IMR-90 (cell line): Measurements from ENCODE around the gene CLC. TPM values are rescaled to one million over a fixed set of nuclear protein-coding genes. Genes with fewer than 3 reads are reported as not detected.

Source experiments
- ATAC-seq: fragments of 200-7000 bp; cut with Tn5 transposase; 2 replicates; pipeline ENCODE4 v1.9.1; 2020; ENCODE audit warnings: low read depth, mild to moderate bottlenecking, moderate library complexity
- BruUV-seq: library from RNA; stranded (reverse); fragments of 400-500 nt; replicated peaks from 2 replicates; lab custom pipeline; 2021; lab: Mats Ljungman, UMichigan
- CTCF ChIA-PET: fragments of 300-600 bp; formaldehyde crosslinking; extraction: SDS; loops from one replicate; lab custom pipeline; 2021; ENCODE audit warnings: antibody characterized with exemption; lab: Yijun Ruan, JAX
- POLR2A ChIA-PET: fragments of 300-600 bp; sonication (Branson Sonifier 250); formaldehyde crosslinking; loops from one replicate; lab custom pipeline; 2022; ENCODE audit warnings: antibody characterized with exemption; ENCODE audit not compliant: unreplicated experiment; lab: Charles Lee
- DNase-seq: peaks from one replicate; pipeline ENCODE4 v3.0.0; 2013
- H2AFZ ChIP-seq: replicated peaks from 2 replicates; pipeline ENCODE3; 2013; ENCODE audit warnings: low read length, mild to moderate bottlenecking; ENCODE audit not compliant: poor library complexity
- H2AK5ac ChIP-seq: 2 replicates; pipeline ENCODE4 v1.6.1; 2013; ENCODE audit warnings: low read depth, low read length, inconsistent platforms
- H2AK9ac ChIP-seq: replicated peaks from 2 replicates; pipeline ENCODE3; 2013; ENCODE audit warnings: mild to moderate bottlenecking, low read depth, low read length, moderate library complexity; ENCODE audit not compliant: poor library complexity
- H2BK120ac ChIP-seq: 2 replicates; pipeline ENCODE4 v1.6.1; 2013; ENCODE audit warnings: low read depth, low read length, inconsistent platforms
- H2BK15ac ChIP-seq: 3 replicates; pipeline ENCODE4 v1.6.1; 2013; ENCODE audit warnings: low read depth, low read length, inconsistent platforms
- H2BK20ac ChIP-seq: 2 replicates; pipeline ENCODE4 v1.6.1; 2013; ENCODE audit warnings: low read depth, mild to moderate bottlenecking, inconsistent platforms, low read length, moderate library complexity
- H2BK5ac ChIP-seq: 2 replicates; pipeline ENCODE4 v1.6.1; 2013; ENCODE audit warnings: mild to moderate bottlenecking, low read depth, low read length, inconsistent platforms; ENCODE audit not compliant: poor library complexity, severe bottlenecking
- H3K14ac ChIP-seq: replicated peaks from 2 replicates; pipeline ENCODE4 v1.6.1; 2013; ENCODE audit warnings: low read depth, low read length, inconsistent platforms
- H3K18ac ChIP-seq: 2 replicates; pipeline ENCODE4 v1.6.1; 2013; ENCODE audit warnings: low read depth, low read length, control low read depth
- H3K23ac ChIP-seq: 2 replicates; pipeline ENCODE4 v1.6.1; 2013; ENCODE audit warnings: low read depth, low read length, inconsistent platforms
- H3K27ac ChIP-seq: 2 replicates; pipeline ENCODE4 v1.5.1; 2013; ENCODE audit warnings: mild to moderate bottlenecking, control low read depth, low read length; ENCODE audit not compliant: insufficient read depth
- H3K27me3 ChIP-seq: 2 replicates; pipeline ENCODE4 v1.6.1; 2013; ENCODE audit warnings: low read length; ENCODE audit not compliant: control insufficient read depth, insufficient read depth
- H3K36me3 ChIP-seq: 2 replicates; pipeline ENCODE4 v1.6.1; 2013; ENCODE audit warnings: low read length, mixed read lengths; ENCODE audit not compliant: control insufficient read depth, insufficient read depth
- H3K4ac ChIP-seq: 2 replicates; pipeline ENCODE4 v1.6.1; 2013; ENCODE audit warnings: low read depth, low read length, inconsistent platforms
- H3K4me1 ChIP-seq: 2 replicates; pipeline ENCODE4 v1.6.1; 2013; ENCODE audit warnings: low read length, mixed read lengths; ENCODE audit not compliant: control insufficient read depth, insufficient read depth
- H3K4me2 ChIP-seq: 2 replicates; pipeline ENCODE4 v1.6.1; 2013; ENCODE audit warnings: low read depth, mild to moderate bottlenecking, control low read depth, low read length, moderate library complexity
- H3K4me3 ChIP-seq: 2 replicates; pipeline ENCODE4 v1.5.1; 2013; ENCODE audit warnings: low read depth, mild to moderate bottlenecking, control low read depth, low read length, moderate library complexity; ENCODE audit not compliant: insufficient read depth
- H3K56ac ChIP-seq: 2 replicates; pipeline ENCODE4 v1.6.1; 2013; ENCODE audit warnings: low read length, inconsistent platforms; ENCODE audit not compliant: insufficient read depth; ENCODE audit errors: extremely low read depth
- H3K79me1 ChIP-seq, 2 experiments: 2 replicates each; pipeline ENCODE4 v1.6.1; 2013; ENCODE audit warnings: low read length in 2 of 2, inconsistent platforms in 1 of 2, low read depth in 1 of 2
- H3K9ac ChIP-seq: 2 replicates; pipeline ENCODE4 v1.6.1; 2013; ENCODE audit warnings: low read depth, low read length, control low read depth
- H3K9me1 ChIP-seq: 2 replicates; pipeline ENCODE4 v1.6.1; 2013; ENCODE audit warnings: low read length, inconsistent platforms; ENCODE audit not compliant: insufficient read depth
- H3K9me3 ChIP-seq: 2 replicates; pipeline ENCODE4 v1.6.1; 2013; ENCODE audit warnings: low read length; ENCODE audit not compliant: control insufficient read depth, insufficient read depth
- H4K20me1 ChIP-seq: 2 replicates; pipeline ENCODE4 v1.6.1; 2013; ENCODE audit warnings: low read length, inconsistent platforms; ENCODE audit not compliant: insufficient read depth
- H4K5ac ChIP-seq: 2 replicates; pipeline ENCODE4 v1.6.1; 2013; ENCODE audit warnings: mild to moderate bottlenecking, low read depth, low read length, control low read depth
- H4K8ac ChIP-seq, 2 experiments: 2 replicates each; pipeline ENCODE4 v1.6.1; 2013; ENCODE audit warnings: low read depth in 2 of 2, low read length in 2 of 2, control low read depth in 1 of 2, inconsistent platforms in 1 of 2
- H4K91ac ChIP-seq: 2 replicates; pipeline ENCODE4 v1.6.1; 2013; ENCODE audit warnings: low read depth, low read length, inconsistent platforms; ENCODE audit not compliant: insufficient read depth
- BHLHE40 ChIP-seq: fragments of 150-350 bp; IDR thresholded peaks from 2 replicates; pipeline ENCODE4 v1.6.1; 2016; ENCODE audit warnings: mild to moderate bottlenecking, low read depth, low read length
- CEBPB ChIP-seq: IDR thresholded peaks from 2 replicates; pipeline ENCODE4 v1.6.1; 2012; ENCODE audit warnings: low read depth, low read length, improper control_type of control experiment
- CHD1 ChIP-seq: IDR thresholded peaks from 2 replicates; pipeline ENCODE4 v1.6.1; 2012; ENCODE audit warnings: low read depth, low read length, improper control_type of control experiment
- FOS ChIP-seq: fragments of 150-350 bp; IDR thresholded peaks from 2 replicates; pipeline ENCODE4 v1.6.1; 2016; ENCODE audit warnings: low read depth, low read length
- MAFK ChIP-seq: IDR thresholded peaks from 2 replicates; pipeline ENCODE4 v1.6.1; 2012; ENCODE audit warnings: low read depth, low read length, improper control_type of control experiment
- MAZ ChIP-seq: IDR thresholded peaks from 2 replicates; pipeline ENCODE4 v1.6.1; 2012; ENCODE audit warnings: low read depth, mild to moderate bottlenecking, low read length, improper control_type of control experiment, moderate library complexity, borderline replicate concordance
- MXI1 ChIP-seq: IDR thresholded peaks from 2 replicates; pipeline ENCODE4 v1.6.1; 2012; ENCODE audit warnings: low read depth, mild to moderate bottlenecking, low read length, moderate library complexity, borderline replicate concordance
- NFE2L2 ChIP-seq: fragments of 150-350 bp; IDR thresholded peaks from 2 replicates; pipeline ENCODE4 v1.6.1; 2016; ENCODE audit warnings: low read depth, mild to moderate bottlenecking, low read length
- POLR2A ChIP-seq: IDR thresholded peaks from 2 replicates; pipeline ENCODE4 v1.6.1; 2012; ENCODE audit warnings: mild to moderate bottlenecking, low read depth, low read length
- RAD21 ChIP-seq: IDR thresholded peaks from 2 replicates; pipeline ENCODE4 v1.6.1; 2012; ENCODE audit warnings: low read length, improper control_type of control experiment
- RCOR1 ChIP-seq: IDR thresholded peaks from 2 replicates; pipeline ENCODE4 v1.6.1; 2012; ENCODE audit warnings: mild to moderate bottlenecking, low read length, improper control_type of control experiment; ENCODE audit not compliant: insufficient replicate concordance
- RFX5 ChIP-seq: IDR thresholded peaks from 2 replicates; pipeline ENCODE4 v1.8.0; 2012; ENCODE audit warnings: low read depth, mild to moderate bottlenecking, low read length, moderate library complexity
- SMC3 ChIP-seq: fragments of 150-350 bp; IDR thresholded peaks from 2 replicates; pipeline ENCODE4 v1.6.1; 2016; ENCODE audit warnings: low read depth, mild to moderate bottlenecking, antibody characterized with exemption, low read length, moderate library complexity
- USF2 ChIP-seq: fragments of 150-350 bp; IDR thresholded peaks from 2 replicates; pipeline ENCODE4 v1.6.1; 2017; ENCODE audit warnings: mild to moderate bottlenecking, antibody characterized with exemption, low read length, low read depth
- WGBS, 2 experiments: methylation state at CpG; one replicate each; pipeline versions ENCODE4 v1.1.5 to v1.1.7; 2013; ENCODE audit warnings: missing lambda C conversion rate in 2 of 2; ENCODE audit not compliant: insufficient read length in 1 of 2; ENCODE audit errors: extremely low coverage in 2 of 2; 5-methylcytosine and 5-hydroxymethylcytosine counted together
- dilution Hi-C: fragments of 300-500 bp; cut with HindIII; formaldehyde crosslinking; loops from one replicate; pipeline ENCODE4 v1.14.3; 2018; ENCODE audit warnings: low sequenced_read_pairs; ENCODE audit not compliant: unreplicated experiment
- in situ Hi-C: fragments of 300-500 bp; cut with MboI; formaldehyde crosslinking; loops from 3 replicates; pipeline ENCODE4 v1.14.3; 2019; ENCODE audit warnings: low sequenced_read_pairs, inconsistent platforms, mixed read lengths
- intact Hi-C: fragments of 100-400 bp; cut with micrococcal nuclease; formaldehyde crosslinking; loops from 2 replicates; pipeline ENCODE4 v1.10.0; 2022
- polyA plus RNA-seq, 3 experiments: library from polyadenylated mRNA; depleted of rRNA; stranded (reverse); fragments of >200 nt; gene quantifications; 2 replicates each; pipeline ENCODE4 v1.2.3, GENCODE V29; 2012; ENCODE audit warnings: low replicate concordance in 1 of 3
- total RNA-seq: library from RNA; depleted of rRNA; stranded (reverse); fragments of >200 nt; gene quantifications from 2 replicates; pipeline ENCODE4 v1.2.3, GENCODE V29; 2012
- TF ChIP-seq, protein P1 (sequence below): conservative IDR thresholded peaks from 2 replicates; pipeline ENCODE4 v1.5.1; 2012; ENCODE audit warnings: mild to moderate bottlenecking, low read depth, low read length, improper control_type of control experiment
- TF ChIP-seq, protein P2 (sequence below): fragments of 150-350 bp; IDR thresholded peaks from 2 replicates; pipeline ENCODE4 v1.6.1; 2016; ENCODE audit warnings: low read depth, mild to moderate bottlenecking, low read length, moderate library complexity, borderline replicate concordance

Gene CLC
- total and polyA plus RNA-seq, 2 of the 4 experiments (the other 2 are of a cell fraction), result not detected

DNA sequence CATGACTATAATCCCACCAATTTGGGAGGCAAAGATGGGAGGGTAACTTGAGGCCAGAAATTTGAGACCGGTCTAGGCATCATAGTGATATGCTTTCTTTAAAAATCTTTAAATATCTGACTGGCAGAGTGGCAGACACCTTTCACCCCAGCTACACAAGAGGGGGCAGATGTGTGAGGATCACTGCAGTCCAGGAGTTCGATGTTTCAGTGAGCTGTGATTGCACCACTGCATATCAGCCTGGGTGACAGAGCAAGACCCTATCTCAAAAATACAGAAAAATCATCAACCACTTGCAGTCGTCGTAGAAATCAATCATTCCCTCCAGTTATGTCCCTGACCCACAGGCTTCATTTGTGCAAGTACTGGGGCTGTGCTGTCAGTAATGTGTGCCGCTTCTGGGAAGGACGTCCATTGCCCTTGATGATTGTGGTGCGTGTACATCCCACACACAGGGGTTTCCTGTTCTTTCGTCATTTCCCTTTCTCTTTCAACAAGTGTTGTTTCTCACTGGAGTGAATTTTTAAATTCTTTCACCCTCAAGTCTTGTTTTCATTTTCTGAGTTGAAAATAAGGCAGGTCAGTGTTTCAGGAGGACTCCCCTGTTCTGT, 32.1 kb downstream of the CLC start:
- dilution Hi-C loops, result no loop called here
- no peaks in the 10 kb centered on the region for H3K4me1 ChIP-seq

More for the DNA sequence above, 32.1 kb downstream of the CLC start:
- no peak overlapping the region for H4K8ac ChIP-seq
- WGBS, 2 experiments, result no CpG with 5 or more reads among the region's 8 CpGs
- H3K36me3 ChIP-seq, result no peaks in the 10 kb centered on the region
- no peak overlapping the region for H3K18ac ChIP-seq
- ChIA-PET CTCF (no interaction called here), POLR2A (no interaction called here)
- no peak overlapping the region for H3K27ac ChIP-seq
- H3K56ac ChIP-seq, result no peak overlapping the region
- BruUV-seq, result no TSS peak
- DNase-seq (no peak), ATAC-seq (no peak)
- H2BK15ac ChIP-seq, result no peak overlapping the region
- no peak overlapping the region for H3K4me3 ChIP-seq
- intact Hi-C loops, result no loop called here
- in situ Hi-C loops, result no loop called here
- H2BK5ac ChIP-seq, result no peak overlapping the region
- no peak overlapping the region for H2BK20ac ChIP-seq
- H3K4ac ChIP-seq, result no peak overlapping the region
- H3K9me3 ChIP-seq, result no peaks in the 10 kb centered on the region
- H3K9me1 ChIP-seq, result no peaks in the 10 kb centered on the region
- no peak overlapping the region for H3K4me2 ChIP-seq
- no peak overlapping the region for H3K14ac ChIP-seq
- no peak overlapping the region for H2BK120ac ChIP-seq
- no peak overlapping the region for H4K91ac ChIP-seq
- H3K79me1 ChIP-seq, result no peaks in the 10 kb centered on the region
- H3K9ac ChIP-seq, result no peak overlapping the region
- no peaks in the 10 kb centered on the region for H4K20me1 ChIP-seq
- no peak overlapping the region for H2AK5ac ChIP-seq
- no peak overlapping the region for H2AK9ac ChIP-seq
- H4K5ac ChIP-seq, result no peak overlapping the region
- H3K23ac ChIP-seq, result no peak overlapping the region
- no peaks in the 10 kb centered on the region for H3K27me3 ChIP-seq
- no peak overlapping the region for H2AFZ ChIP-seq
- no peak for TF ChIP-seq CEBPB
- TF ChIP-seq, protein P1, sequence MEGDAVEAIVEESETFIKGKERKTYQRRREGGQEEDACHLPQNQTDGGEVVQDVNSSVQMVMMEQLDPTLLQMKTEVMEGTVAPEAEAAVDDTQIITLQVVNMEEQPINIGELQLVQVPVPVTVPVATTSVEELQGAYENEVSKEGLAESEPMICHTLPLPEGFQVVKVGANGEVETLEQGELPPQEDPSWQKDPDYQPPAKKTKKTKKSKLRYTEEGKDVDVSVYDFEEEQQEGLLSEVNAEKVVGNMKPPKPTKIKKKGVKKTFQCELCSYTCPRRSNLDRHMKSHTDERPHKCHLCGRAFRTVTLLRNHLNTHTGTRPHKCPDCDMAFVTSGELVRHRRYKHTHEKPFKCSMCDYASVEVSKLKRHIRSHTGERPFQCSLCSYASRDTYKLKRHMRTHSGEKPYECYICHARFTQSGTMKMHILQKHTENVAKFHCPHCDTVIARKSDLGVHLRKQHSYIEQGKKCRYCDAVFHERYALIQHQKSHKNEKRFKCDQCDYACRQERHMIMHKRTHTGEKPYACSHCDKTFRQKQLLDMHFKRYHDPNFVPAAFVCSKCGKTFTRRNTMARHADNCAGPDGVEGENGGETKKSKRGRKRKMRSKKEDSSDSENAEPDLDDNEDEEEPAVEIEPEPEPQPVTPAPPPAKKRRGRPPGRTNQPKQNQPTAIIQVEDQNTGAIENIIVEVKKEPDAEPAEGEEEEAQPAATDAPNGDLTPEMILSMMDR, result no peak
- no peak for TF ChIP-seq MAFK
- TF ChIP-seq RAD21, result no peak
- TF ChIP-seq, protein P2, sequence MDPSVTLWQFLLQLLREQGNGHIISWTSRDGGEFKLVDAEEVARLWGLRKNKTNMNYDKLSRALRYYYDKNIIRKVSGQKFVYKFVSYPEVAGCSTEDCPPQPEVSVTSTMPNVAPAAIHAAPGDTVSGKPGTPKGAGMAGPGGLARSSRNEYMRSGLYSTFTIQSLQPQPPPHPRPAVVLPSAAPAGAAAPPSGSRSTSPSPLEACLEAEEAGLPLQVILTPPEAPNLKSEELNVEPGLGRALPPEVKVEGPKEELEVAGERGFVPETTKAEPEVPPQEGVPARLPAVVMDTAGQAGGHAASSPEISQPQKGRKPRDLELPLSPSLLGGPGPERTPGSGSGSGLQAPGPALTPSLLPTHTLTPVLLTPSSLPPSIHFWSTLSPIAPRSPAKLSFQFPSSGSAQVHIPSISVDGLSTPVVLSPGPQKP, result no peak
- TF ChIP-seq BHLHE40, result no peak
- no peak for TF ChIP-seq RCOR1
- no peak for TF ChIP-seq RFX5
- TF ChIP-seq NFE2L2, result no peak
- TF ChIP-seq MAZ, result no peak
- no peak for TF ChIP-seq MXI1
- TF ChIP-seq POLR2A, result no peak
- TF ChIP-seq SMC3, result no peak
- no peak for TF ChIP-seq USF2
- no peak for TF ChIP-seq CHD1
- no peak for TF ChIP-seq FOS
